Measurements from ENCODE around the gene MAFF. TPM values are rescaled to one million over a fixed set of nuclear protein-coding genes. Genes with fewer than 3 reads are reported as not detected.
A peak's percentile ranks its signal among the peaks of the same experiment; 100 is the strongest.

The MAFF gene
- total RNA-seq, 1 experiment from 2014 or later = 5.8 TPM

DNA sequence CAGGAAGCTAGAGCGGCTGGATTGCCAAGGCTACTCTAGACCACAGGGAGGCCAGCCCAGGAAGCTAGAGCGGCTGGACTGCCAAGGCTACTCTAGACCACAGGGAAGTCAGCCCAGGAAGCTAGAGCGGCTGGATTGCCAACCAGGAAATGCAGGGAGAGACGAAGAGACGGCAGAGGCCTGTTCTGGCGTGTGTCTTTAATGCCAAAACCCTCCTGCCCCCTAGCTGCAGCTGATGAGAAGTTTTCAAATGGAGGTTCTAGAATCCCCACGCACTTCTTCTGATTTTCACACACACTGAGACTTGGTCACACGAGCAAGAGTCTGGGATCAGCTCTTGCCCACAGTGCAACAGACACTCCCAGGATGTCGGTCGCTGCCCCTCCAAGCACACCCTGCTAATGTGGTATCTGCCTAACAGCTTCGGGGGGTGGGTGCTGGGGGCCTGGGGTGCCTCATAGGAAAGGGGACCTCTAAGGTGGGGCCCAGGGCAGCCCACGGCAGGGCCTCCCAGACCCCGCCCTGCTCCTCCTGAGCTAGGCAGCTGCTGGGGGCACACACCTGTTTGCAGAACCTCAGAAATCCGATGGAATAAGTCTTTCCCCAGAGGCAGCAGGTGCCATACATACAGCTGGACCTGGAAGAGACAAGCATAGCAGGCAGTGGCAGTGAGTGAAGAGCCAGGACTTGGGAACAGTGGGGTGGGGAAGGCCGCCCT, 28.5 kb downstream of the MAFF start:
- H3K27ac Mint-ChIP-seq = peak overlapping the region in 2 of 3 experiments; percentile 18 to 59; a peak in 3 of 7 replicates
- no peaks in the 10 kb centered on the region; the same call in 1 of the 2 replicates for H3K27me3 Mint-ChIP-seq (ENCODE audit: low read depth)
- H3K56ac ChIP-seq (ENCODE audit: insufficient read length, low read depth, low read length) = no peak overlapping the region

More for the DNA sequence above, 28.5 kb downstream of the MAFF start:
- Histone ChIP-seq H4K20me1 (ENCODE audit: control insufficient read depth, insufficient read depth, insufficient read length) (no peaks in the 10 kb centered on the region), H2AFZ (ENCODE audit: low read length) (no peak overlapping the region), H3K9ac (ENCODE audit: extremely low read depth, insufficient read length, low read length) (no peak overlapping the region), H4K8ac (replicated peaks; ENCODE audit: insufficient read length, low read depth, low read length) (no peak overlapping the region), H3K79me2 (ENCODE audit: insufficient read depth, low read length) (no peaks in the 10 kb centered on the region), H4K91ac (ENCODE audit: insufficient read length, low read depth, low read length) (no peak overlapping the region), H3T11ph (ENCODE audit: low read length) (no peak overlapping the region), H3K4me1 (ENCODE audit: insufficient read depth, low read length) (no peaks in the 10 kb centered on the region), H2BK120ac (ENCODE audit: low read depth, low read length, poor library complexity, severe bottlenecking) (no peak overlapping the region), H3K4me2 (ENCODE audit: insufficient read depth, insufficient read length, low read length) (no peak overlapping the region), H3K27me3 (ENCODE audit: insufficient read depth, low read length) (no peaks in the 10 kb centered on the region), H3K23me2 (ENCODE audit: insufficient read length, low read depth, low read length, poor library complexity, severe bottlenecking) (no peaks in the 10 kb centered on the region), H3K79me1 (ENCODE audit: insufficient read depth, low read depth, low read length, poor library complexity, severe bottlenecking) (no peaks in the 10 kb centered on the region), H2BK15ac (ENCODE audit: low read depth, low read length) (no peak overlapping the region), H3K18ac (ENCODE audit: insufficient read length, low read depth, low read length) (no peak overlapping the region), H3K9me3 (ENCODE audit: control insufficient read depth, low read depth, low read length) (no peaks in the 10 kb centered on the region), H2BK5ac (ENCODE audit: insufficient read length, low read length) (no peak overlapping the region), H2BK20ac (ENCODE audit: low read depth, low read length, poor library complexity, severe bottlenecking) (no peak overlapping the region), H4K5ac (ENCODE audit: insufficient read length, low read depth, low read length) (no peak overlapping the region), H2AK5ac (ENCODE audit: insufficient read length, low read length) (no peak overlapping the region), H3K4ac (ENCODE audit: low read depth, low read length) (no peak overlapping the region), H3K27ac (ENCODE audit: insufficient read length, low read depth, low read length) (no peak overlapping the region), H3K23ac (ENCODE audit: insufficient read length, low read depth, low read length) (no peak overlapping the region), H2BK12ac (ENCODE audit: insufficient read length, low read depth, low read length) (no peak overlapping the region), H3K14ac (ENCODE audit: insufficient read depth, low read length) (no peak overlapping the region)
- TF ChIP-seq, protein P1, sequence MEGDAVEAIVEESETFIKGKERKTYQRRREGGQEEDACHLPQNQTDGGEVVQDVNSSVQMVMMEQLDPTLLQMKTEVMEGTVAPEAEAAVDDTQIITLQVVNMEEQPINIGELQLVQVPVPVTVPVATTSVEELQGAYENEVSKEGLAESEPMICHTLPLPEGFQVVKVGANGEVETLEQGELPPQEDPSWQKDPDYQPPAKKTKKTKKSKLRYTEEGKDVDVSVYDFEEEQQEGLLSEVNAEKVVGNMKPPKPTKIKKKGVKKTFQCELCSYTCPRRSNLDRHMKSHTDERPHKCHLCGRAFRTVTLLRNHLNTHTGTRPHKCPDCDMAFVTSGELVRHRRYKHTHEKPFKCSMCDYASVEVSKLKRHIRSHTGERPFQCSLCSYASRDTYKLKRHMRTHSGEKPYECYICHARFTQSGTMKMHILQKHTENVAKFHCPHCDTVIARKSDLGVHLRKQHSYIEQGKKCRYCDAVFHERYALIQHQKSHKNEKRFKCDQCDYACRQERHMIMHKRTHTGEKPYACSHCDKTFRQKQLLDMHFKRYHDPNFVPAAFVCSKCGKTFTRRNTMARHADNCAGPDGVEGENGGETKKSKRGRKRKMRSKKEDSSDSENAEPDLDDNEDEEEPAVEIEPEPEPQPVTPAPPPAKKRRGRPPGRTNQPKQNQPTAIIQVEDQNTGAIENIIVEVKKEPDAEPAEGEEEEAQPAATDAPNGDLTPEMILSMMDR (conservative IDR thresholded peaks at IDR 0.05) = peak; percentile 64
- Mint-ChIP-seq H3K9me3 (no peaks in the 10 kb centered on the region), H3K4me3 (no peak overlapping the region), H3K4me1 (peaks cover 0 to 3% of the 10 kb centered on the region in 2 experiments; a peak in 1 of 4 replicates), H3K36me3 (ENCODE audit: insufficient read depth in 1 of 3, low read depth in 3 of 3) (peaks cover 6 to 67% (median 58%) of the 10 kb centered on the region in 3 experiments; a peak in 6 of 7 replicates)
- DNase-seq = peak; percentile 70
- no CpG with 5 or more reads among the region's 15 CpGs for WGBS (ENCODE audit: extremely low coverage, insufficient read length, low lambda C conversion rate)
